Parathyroid adenoma (tissue), 2 donors: ENCODE data around the gene GRIK1.

Experiments
- H2AFZ ChIP-seq: fragments of 300-600 bp; sonication (generic); one replicate; pipeline ENCODE4 v1.7.0; 2017; ENCODE audit warnings: antibody characterized with exemption, mild to moderate bottlenecking
- H3K27ac ChIP-seq: fragments of 300-600 bp; sonication (generic); one replicate; pipeline ENCODE4 v1.7.0; 2017
- H3K27me3 ChIP-seq: fragments of 300-600 bp; sonication (generic); one replicate; pipeline ENCODE4 v1.7.0; 2017; ENCODE audit warnings: low read length; ENCODE audit not compliant: control insufficient read depth, insufficient read depth
- H3K36me3 ChIP-seq: fragments of 300-600 bp; sonication (generic); one replicate; pipeline ENCODE4 v1.7.0; 2017; ENCODE audit warnings: low read length; ENCODE audit not compliant: control insufficient read depth, insufficient read depth
- H3K4me1 ChIP-seq: fragments of 300-600 bp; sonication (generic); one replicate; pipeline ENCODE4 v1.7.0; 2017; ENCODE audit warnings: control low read depth
- H3K4me2 ChIP-seq: fragments of 300-600 bp; sonication (generic); one replicate; pipeline ENCODE4 v1.7.0; 2017; ENCODE audit warnings: low read length
- H3K4me3 ChIP-seq: fragments of 300-600 bp; sonication (generic); one replicate; pipeline ENCODE4 v1.7.0; 2017; ENCODE audit warnings: low read depth, low read length
- H3K79me2 ChIP-seq: fragments of 300-600 bp; sonication (generic); one replicate; pipeline ENCODE4 v1.7.0; 2017; ENCODE audit warnings: control low read depth
- H3K9ac ChIP-seq: fragments of 300-600 bp; sonication (generic); one replicate; pipeline ENCODE4 v1.7.0; 2017; ENCODE audit warnings: mild to moderate bottlenecking
- H3K9me3 ChIP-seq: fragments of 300-600 bp; sonication (generic); one replicate; pipeline ENCODE4 v1.7.0; 2017; ENCODE audit warnings: low read length; ENCODE audit not compliant: control insufficient read depth
- TF ChIP-seq, protein P1 (sequence below): fragments of 300-600 bp; sonication (generic); IDR thresholded peaks from one replicate; pipeline ENCODE4 v1.7.0; 2017; ENCODE audit warnings: antibody characterized with exemption, mild to moderate bottlenecking
- donor health status: primary hyperparathyroidism.

GRIK1 gene

DNA sequence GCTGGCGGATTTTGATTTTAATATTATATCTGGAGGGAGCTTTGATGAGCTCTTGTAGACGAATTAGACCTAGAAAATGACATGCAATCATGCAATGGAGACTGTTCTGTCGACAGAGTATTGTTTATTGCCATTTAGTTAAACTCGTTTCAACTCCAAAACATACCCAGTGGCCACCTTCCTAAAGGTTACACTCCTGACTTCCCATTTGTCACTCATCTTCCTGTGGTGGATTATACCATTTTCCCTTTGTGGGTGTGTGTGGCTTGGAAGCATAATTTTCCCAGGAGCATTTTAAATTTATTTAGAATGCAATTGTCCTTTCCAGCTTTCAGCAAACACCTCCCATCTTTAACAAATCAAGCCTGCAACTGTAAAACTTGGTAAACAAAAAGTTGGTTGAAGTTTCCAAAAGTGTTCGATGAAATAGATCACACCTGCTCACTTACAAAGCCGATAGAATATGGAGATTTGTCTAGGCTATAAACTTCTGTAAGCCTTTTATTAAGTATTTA, 266.6 kb downstream of the GRIK1 start:
- no peaks in the 10 kb centered on the region for H3K36me3 ChIP-seq
- TF ChIP-seq, protein P1, sequence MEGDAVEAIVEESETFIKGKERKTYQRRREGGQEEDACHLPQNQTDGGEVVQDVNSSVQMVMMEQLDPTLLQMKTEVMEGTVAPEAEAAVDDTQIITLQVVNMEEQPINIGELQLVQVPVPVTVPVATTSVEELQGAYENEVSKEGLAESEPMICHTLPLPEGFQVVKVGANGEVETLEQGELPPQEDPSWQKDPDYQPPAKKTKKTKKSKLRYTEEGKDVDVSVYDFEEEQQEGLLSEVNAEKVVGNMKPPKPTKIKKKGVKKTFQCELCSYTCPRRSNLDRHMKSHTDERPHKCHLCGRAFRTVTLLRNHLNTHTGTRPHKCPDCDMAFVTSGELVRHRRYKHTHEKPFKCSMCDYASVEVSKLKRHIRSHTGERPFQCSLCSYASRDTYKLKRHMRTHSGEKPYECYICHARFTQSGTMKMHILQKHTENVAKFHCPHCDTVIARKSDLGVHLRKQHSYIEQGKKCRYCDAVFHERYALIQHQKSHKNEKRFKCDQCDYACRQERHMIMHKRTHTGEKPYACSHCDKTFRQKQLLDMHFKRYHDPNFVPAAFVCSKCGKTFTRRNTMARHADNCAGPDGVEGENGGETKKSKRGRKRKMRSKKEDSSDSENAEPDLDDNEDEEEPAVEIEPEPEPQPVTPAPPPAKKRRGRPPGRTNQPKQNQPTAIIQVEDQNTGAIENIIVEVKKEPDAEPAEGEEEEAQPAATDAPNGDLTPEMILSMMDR: no peak
- no peak overlapping the region for H3K27ac ChIP-seq
- no peaks in the 10 kb centered on the region for H3K4me1 ChIP-seq
- no peak overlapping the region for H3K9ac ChIP-seq
- no peaks in the 10 kb centered on the region for H3K27me3 ChIP-seq
- no peak overlapping the region for H3K4me3 ChIP-seq
- no peak overlapping the region for H2AFZ ChIP-seq
- H3K9me3 ChIP-seq: no peaks in the 10 kb centered on the region
- no peaks in the 10 kb centered on the region for H3K79me2 ChIP-seq
- no peak overlapping the region for H3K4me2 ChIP-seq

DNA sequence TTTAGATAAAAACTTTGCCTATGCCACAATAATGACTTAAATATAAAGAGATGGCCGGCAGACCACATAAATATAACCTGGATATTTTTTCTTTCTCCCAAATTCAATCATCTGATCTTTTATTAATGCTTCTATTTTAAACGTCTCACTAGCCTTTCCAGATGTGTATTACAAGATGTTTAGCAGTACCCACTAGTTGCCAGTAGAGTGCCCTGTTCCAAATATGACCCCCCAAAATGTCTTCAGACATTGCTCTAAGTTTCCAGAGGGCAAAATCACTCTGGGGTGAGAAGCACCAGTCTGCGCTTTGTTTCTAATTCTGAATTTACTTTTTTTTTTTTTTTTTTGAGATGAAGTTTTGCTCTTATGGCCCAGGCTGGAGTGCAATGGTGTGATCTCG, 268.1 kb downstream of the GRIK1 start:
- Histone ChIP-seq H3K9ac (no peak overlapping the region), H2AFZ (no peak overlapping the region), H3K27ac (no peak overlapping the region), H3K27me3 (no peaks in the 10 kb centered on the region), H3K79me2 (no peaks in the 10 kb centered on the region), H3K9me3 (no peaks in the 10 kb centered on the region), H3K4me2 (no peak overlapping the region), H3K36me3 (no peaks in the 10 kb centered on the region), H3K4me3 (no peak overlapping the region), H3K4me1 (no peaks in the 10 kb centered on the region)
- TF ChIP-seq, protein P1: no peak

DNA sequence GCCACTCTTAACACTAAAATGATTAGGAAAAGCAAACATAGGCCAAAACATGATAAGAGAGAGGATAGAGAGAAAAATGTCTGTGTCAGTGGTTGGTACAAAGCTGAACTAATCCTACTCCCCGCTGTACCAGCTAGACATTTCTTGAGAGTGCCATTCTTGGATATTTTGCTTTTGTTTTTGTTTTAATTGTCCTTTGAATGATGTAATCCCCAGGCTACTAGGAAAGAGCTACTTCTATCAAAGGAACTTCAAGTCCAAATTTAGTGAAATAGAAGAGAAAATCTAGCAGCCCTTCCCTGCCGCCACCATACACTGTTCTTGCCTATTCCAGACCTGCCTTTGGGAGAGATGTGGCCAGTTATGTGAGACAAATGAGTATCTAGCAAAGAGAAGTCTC, 269.6 kb downstream of the GRIK1 start:
- Histone ChIP-seq H3K36me3 (no peaks in the 10 kb centered on the region), H3K27ac (no peak overlapping the region), H3K9ac (no peak overlapping the region), H2AFZ (no peak overlapping the region), H3K27me3 (no peaks in the 10 kb centered on the region), H3K4me2 (no peak overlapping the region), H3K4me3 (no peak overlapping the region), H3K9me3 (no peaks in the 10 kb centered on the region), H3K79me2 (no peaks in the 10 kb centered on the region), H3K4me1 (no peaks in the 10 kb centered on the region)
- TF ChIP-seq, protein P1: no peak

DNA sequence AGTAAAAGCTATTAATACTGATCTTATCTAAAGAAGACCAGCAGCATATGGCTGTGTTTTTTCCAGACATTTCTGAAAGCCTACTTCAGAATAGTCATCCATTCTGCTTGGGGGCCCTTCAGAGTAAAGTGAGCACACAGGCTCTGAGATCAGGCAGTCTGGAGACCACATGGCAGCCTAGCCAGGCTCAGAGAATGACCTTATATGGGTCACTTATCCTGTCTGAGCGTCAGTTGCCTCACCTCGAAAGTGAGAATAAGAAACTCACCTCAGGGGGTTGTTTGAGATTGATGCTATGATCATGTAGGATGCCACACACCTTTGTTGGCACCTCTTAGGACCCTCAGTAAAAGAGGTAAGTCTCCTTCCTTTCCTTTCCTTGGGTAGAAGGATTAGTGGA, 270.4 kb downstream of the GRIK1 start:
- Histone ChIP-seq H3K9me3 (no peaks in the 10 kb centered on the region), H3K79me2 (no peaks in the 10 kb centered on the region), H3K9ac (no peak overlapping the region), H3K4me1 (no peaks in the 10 kb centered on the region), H3K36me3 (no peaks in the 10 kb centered on the region), H3K4me3 (no peak overlapping the region), H3K4me2 (no peak overlapping the region), H2AFZ (no peak overlapping the region), H3K27ac (no peak overlapping the region), H3K27me3 (no peaks in the 10 kb centered on the region)
- TF ChIP-seq, protein P1: no peak

DNA sequence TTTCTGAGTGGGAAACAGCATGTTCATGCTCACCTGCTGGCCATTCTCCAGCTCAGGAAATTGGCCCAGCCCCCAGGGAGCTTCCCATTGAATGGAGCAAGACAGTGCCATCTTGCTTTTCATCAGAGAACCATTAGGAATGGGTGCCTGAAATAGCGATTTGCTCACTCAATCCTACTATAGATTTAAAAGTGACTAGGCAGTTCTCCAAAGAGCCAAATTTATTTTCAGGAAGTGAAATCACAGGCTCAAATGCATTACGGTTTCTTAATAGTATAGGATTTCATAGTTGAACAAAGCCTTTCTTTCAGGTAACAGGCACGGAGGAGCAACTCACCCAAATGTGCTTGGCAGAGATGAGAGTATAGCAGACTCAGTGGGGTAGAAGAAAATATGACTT, 272.1 kb downstream of the GRIK1 start:
- Histone ChIP-seq H3K9me3 (no peaks in the 10 kb centered on the region), H3K9ac (no peak overlapping the region), H3K4me1 (no peaks in the 10 kb centered on the region), H3K4me3 (no peak overlapping the region), H3K36me3 (no peaks in the 10 kb centered on the region), H3K27ac (no peak overlapping the region), H3K27me3 (no peaks in the 10 kb centered on the region), H3K4me2 (no peak overlapping the region), H2AFZ (no peak overlapping the region), H3K79me2 (no peaks in the 10 kb centered on the region)
- TF ChIP-seq, protein P1: no peak
